HUES48 (cell line): ENCODE measurements around the gene CWF19L1.
A peak's percentile ranks its signal among the peaks of the same experiment; 100 is the strongest.
"Not testable (repeated sequence)": the region's sequence is repeated elsewhere in the genome, so short reads cannot be mapped to it uniquely, and the experiment has no call there.

Source experiments
- H3K27ac ChIP-seq: one replicate; pipeline ENCODE4 v1.7.0; 2013; ENCODE audit warnings: low read depth, low read length, inconsistent platforms
- H3K27me3 ChIP-seq: 2 replicates; pipeline ENCODE4 v1.6.1; 2013; ENCODE audit warnings: mild to moderate bottlenecking, low read length; ENCODE audit not compliant: control insufficient read depth, insufficient read depth
- H3K36me3 ChIP-seq: 2 replicates; pipeline ENCODE4 v1.6.1; 2013; ENCODE audit warnings: low read length; ENCODE audit not compliant: control insufficient read depth, insufficient read depth
- H3K4me1 ChIP-seq: 2 replicates; pipeline ENCODE4 v1.6.1; 2013; ENCODE audit warnings: mild to moderate bottlenecking, low read length; ENCODE audit not compliant: control insufficient read depth, insufficient read depth
- H3K4me3 ChIP-seq: 2 replicates; pipeline ENCODE4 v1.5.1; 2013; ENCODE audit warnings: mild to moderate bottlenecking, low read depth, low read length
- H3K9ac ChIP-seq: 2 replicates; pipeline ENCODE4 v1.6.1; 2013; ENCODE audit warnings: mild to moderate bottlenecking, low read depth, low read length, moderate library complexity
- H3K9me3 ChIP-seq: 2 replicates; pipeline ENCODE4 v1.6.1; 2013; ENCODE audit warnings: low read length; ENCODE audit not compliant: control insufficient read depth, insufficient read depth

The CWF19L1 gene

DNA sequence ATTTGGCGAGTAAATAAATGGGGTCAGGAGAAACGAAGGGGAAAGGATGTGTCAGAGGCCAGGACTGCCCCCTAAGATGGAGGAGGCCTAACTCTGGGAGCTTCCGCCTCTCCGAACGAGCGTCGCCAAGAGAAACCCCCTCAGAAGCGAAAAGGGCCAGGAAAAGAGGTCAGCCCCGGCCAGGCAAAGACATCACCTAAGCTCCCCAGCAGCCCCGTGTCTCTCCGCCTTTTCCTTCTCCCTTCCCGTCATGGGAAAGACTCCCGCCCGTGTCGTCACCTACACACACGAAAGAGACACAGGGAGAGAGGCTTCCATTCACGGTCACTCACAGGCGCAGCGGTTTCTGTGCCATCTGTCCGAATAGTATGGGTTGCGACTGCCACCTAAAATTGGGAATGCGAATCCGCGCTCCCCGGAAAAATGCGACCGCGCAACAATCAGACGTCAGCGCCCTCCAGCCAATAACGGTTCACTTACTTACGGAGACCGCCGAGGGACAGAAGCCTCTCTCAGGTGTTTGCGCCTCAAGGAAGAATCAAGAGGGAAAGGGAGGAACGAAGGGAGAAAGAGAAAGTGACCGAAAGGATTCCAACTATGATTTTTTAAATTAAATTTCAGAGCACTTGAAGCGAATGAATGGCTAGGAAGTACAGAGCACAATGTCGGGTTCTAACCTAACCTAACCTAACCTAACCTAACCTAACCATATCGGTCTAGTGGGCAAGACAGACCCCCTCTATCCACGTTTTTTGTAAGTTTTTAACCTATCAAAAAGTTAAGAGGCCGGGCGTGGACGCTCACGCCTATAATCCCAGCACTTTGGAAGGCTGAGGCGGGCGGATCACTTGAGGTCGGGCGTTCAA is at the start of gene CWF19L1:
CWF19L1 (minus strand) TSS at position 400 of the 866 bp plus-strand sequence; CDS start at position 355, 45 bp downstream.
- H3K36me3 ChIP-seq: no peaks in the 10 kb centered on the region
- no peaks in the 10 kb centered on the region for H3K4me1 ChIP-seq
- no peaks in the 10 kb centered on the region for H3K9me3 ChIP-seq
- H3K4me3 ChIP-seq: peak within 1 kb of the TSS; percentile 100
- H3K27ac ChIP-seq: peak within 1 kb of the TSS; percentile 87
- peak within 1 kb of the TSS; percentile 83 for H3K9ac ChIP-seq
- H3K27me3 ChIP-seq: no peaks in the 10 kb centered on the region

DNA sequence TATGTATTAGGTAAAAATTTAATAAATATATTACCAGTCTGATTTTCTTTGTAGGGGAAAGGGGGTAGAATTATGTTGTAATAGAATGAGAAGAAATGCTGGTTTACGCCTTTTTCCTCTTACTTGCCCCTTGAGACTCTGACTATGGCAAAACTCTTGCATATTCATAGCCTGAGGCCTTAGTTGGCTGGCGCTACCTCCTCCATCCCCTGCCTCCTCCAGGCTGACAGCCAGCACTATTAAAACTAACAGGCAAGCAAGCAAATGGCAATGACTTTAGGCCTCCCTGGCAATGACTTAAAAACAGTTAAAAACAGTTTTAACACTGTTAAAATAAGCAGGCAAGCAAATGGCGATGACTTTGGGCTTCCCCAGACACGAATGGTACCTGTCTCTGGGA is 48.2 kb upstream of the CWF19L1 start:
- no peaks in the 10 kb centered on the region for H3K4me1 ChIP-seq
- no peaks in the 10 kb centered on the region; the same call in 1 of the 2 replicates for H3K27me3 ChIP-seq
- no peaks in the 10 kb centered on the region for H3K9me3 ChIP-seq
- H3K4me3 ChIP-seq: no peak overlapping the region
- H3K27ac ChIP-seq: no peak overlapping the region
- no peak overlapping the region for H3K9ac ChIP-seq
- no peaks in the 10 kb centered on the region for H3K36me3 ChIP-seq

DNA sequence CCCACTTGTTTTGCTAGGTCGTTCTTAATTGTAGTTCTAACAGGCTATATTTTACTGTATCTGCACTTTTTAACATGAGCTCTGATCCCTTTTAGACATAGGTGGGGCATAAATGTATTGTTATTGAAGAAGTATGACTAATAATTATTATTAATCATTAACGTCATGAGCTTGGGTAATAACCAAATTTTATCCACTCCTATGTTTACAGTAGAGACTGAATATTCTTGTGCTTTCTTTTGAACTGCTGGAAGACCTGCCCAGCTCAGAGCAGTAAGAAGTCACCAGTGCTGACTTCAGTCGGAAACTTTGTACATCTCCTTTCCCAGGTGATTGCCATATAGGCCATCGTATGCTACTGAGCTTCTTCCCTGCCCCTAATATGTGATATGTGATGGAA is 43.9 kb upstream of the CWF19L1 start:
- Histone ChIP-seq H3K4me3 (no peak overlapping the region), H3K36me3 (no peaks in the 10 kb centered on the region), H3K4me1 (no peaks in the 10 kb centered on the region), H3K9ac (no peak overlapping the region), H3K27me3 (no peaks in the 10 kb centered on the region), H3K27ac (no peak overlapping the region), H3K9me3 (no peaks in the 10 kb centered on the region)

DNA sequence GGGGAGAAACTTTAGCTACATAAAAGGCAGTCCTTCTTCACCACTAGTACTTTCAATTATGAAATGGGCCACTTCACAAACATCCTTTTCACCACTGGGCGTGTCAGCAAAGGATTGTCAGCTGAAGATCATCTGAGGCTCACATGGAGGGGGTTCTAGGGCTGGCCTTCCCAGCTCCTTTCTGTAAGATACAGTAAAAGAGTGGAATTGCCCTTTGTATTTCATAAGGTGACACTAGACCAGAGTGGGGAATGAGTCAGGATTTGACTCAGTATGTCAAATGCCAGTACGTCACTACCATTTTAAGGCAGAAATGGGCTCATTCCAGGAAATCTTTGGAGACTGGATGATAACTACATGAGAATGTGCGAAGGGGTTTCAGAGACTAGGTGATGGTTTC is 40.2 kb upstream of the CWF19L1 start:
- no peaks in the 10 kb centered on the region for H3K27me3 ChIP-seq
- H3K4me1 ChIP-seq: 0 out of 2 replicates have a peak, but pooled peaks cover 3% of the 10 kb centered on the region
- H3K4me3 ChIP-seq: no peak overlapping the region
- no peak overlapping the region for H3K27ac ChIP-seq
- H3K9ac ChIP-seq: no peak overlapping the region
- H3K36me3 ChIP-seq: no peaks in the 10 kb centered on the region
- H3K9me3 ChIP-seq: no peaks in the 10 kb centered on the region

DNA sequence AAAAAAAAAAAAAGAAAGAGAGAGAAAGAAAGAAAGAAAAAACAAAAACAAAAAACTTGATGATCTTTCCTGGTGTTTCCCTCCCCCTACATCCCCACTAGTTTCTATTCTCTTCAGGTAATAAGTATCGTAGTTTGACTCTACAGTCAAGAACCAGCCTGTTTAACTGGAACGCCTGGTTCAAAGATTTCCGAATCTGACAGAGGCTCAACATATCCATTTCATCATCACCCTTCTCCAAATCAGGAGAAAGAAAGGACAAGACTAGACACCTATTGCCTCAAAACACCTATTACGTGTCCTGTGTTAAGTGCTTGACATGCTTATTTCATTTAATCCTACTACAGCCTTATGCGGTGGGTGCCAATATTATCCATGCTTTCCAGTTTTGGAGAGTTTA is 39.4 kb upstream of the CWF19L1 start:
- Histone ChIP-seq H3K9me3 (no peaks in the 10 kb centered on the region), H3K4me1 (peaks cover 8% of the 10 kb centered on the region; the same call in 1 of the 2 replicates), H3K4me3 (no peak overlapping the region), H3K27me3 (no peaks in the 10 kb centered on the region), H3K27ac (no peak overlapping the region), H3K36me3 (no peaks in the 10 kb centered on the region), H3K9ac (no peak overlapping the region)

DNA sequence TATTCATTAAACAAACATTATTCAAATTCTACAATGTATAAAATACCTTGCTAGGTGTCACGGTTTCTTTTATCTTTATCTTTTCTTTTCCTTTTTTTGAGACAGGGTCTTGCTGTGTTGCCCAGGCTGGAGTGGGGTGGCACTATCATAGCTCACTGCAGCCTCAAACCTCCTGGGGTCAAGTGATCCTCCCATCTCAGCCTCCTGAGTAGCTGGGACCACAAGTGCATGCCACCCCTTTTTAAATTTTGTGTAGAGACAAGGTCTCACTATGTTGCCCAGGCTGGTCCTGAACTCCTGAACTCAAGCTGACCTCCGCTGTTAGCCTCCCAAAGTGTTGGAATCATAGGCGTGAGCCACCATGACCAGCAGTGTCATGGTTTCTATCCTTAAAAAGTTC is 37.0 kb upstream of the CWF19L1 start:
- Histone ChIP-seq H3K27me3 (no peaks in the 10 kb centered on the region), H3K4me1 (peaks cover 20% of the 10 kb centered on the region), H3K9me3 (0 out of 2 replicates have a peak, but pooled peaks cover 6% of the 10 kb centered on the region), H3K4me3 (no peak overlapping the region), H3K9ac (no peak overlapping the region), H3K27ac (no peak overlapping the region), H3K36me3 (no peaks in the 10 kb centered on the region)

DNA sequence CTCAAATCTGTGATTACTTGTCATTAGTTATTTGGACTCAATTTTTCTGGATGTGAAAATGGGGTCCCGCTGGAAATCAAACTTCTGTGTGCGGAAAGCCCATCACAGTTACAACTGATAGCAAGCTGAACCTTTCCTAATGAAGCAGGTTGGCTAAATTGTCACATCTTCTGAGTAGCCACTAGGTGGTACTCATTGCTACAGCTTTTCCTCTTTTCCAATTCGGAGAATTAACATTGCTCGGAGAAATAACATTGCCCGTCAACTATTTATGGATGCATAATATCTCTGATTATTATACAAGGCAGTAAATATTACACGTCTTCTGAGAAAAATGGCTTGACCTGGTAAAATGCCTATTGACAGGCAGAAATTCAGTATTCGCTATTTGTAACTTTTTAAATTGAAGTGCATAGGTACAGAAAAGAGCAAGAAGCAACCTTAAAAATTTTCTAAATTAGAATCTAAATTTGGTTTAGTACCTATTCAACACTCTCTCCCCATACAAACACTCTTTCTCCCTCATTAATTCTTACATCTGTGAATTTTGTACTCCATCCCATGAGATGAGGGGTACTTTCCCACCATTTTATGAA is 36.4 kb upstream of the CWF19L1 start:
- H3K9me3 ChIP-seq: 0 out of 2 replicates have a peak, but pooled peaks cover 6% of the 10 kb centered on the region
- H3K4me3 ChIP-seq: no peak overlapping the region
- H3K4me1 ChIP-seq: peaks cover 20% of the 10 kb centered on the region
- H3K27ac ChIP-seq: no peak overlapping the region
- H3K36me3 ChIP-seq: no peaks in the 10 kb centered on the region
- H3K9ac ChIP-seq: no peak overlapping the region
- no peaks in the 10 kb centered on the region for H3K27me3 ChIP-seq

DNA sequence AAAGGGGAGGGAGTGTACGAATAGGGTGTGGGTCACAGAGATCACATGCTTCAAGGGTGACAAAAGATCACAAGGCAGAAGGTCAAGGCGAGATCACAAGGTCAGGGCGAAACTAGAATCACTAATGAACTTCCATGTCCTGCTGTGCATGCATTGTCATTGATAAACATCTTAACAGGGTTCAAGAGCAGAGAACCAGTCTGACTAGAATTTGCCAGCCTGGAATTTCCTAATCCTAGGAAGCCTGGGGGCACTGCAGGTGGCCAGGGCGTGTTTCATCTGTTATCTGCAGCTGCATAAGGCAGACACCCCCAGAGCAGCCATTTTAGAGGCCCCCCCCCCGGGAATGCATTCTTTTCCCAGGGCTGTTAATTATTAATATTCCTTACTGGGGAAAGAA is 33.7 kb upstream of the CWF19L1 start:
- Histone ChIP-seq H3K27ac (peak overlapping the region; percentile 54), H3K4me1 (peaks cover 20% of the 10 kb centered on the region)
- H3K27me3 ChIP-seq, H3K9me3 ChIP-seq, H3K4me3 ChIP-seq, H3K36me3 ChIP-seq, H3K9ac ChIP-seq: not testable (repeated sequence)

DNA sequence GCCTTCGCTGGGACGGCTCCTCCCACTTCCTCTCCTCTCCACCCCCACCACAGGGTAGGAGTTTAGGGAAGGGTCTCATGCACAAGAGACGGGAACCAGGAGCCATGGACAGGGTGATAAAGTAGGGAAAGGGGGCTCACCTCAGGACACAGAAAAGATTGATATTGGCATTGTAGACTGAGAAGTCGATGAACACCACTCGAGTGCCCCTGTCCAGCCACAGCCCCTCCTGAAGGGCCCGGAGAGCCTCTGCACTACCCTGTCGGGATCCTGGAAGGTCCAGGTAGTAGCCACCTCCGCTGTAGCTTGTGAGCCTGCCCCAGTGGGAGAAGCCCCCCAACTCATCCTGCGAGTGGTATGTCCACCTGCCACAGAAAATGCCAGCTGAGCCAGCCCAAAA is 29.8 kb upstream of the CWF19L1 start:
- Histone ChIP-seq H3K27ac (no peak overlapping the region), H3K9me3 (0 out of 2 replicates have a peak, but pooled peaks cover 6% of the 10 kb centered on the region), H3K9ac (no peak overlapping the region), H3K27me3 (no peaks in the 10 kb centered on the region), H3K36me3 (no peaks in the 10 kb centered on the region), H3K4me1 (peaks cover 16% of the 10 kb centered on the region), H3K4me3 (no peak overlapping the region)

DNA sequence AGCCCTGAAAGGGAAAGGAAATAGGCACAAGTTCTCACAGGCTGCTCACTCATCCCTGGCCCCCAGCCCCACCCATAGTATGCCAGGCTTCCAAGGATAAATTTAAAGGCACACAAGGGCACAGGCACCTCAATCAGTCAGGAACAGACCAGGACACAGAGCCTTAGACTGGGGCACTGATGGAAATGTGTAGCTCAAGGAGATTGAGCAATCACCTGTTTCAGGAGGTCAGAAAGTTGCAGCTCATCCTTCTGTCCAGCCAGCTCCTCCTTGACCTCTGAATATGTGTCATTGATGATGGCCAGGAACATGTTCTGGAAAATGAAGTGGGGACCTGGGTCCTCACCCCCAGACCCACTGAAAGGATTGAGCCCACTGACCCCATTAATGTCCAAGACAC is 25.6 kb upstream of the CWF19L1 start:
- no peak overlapping the region for H3K27ac ChIP-seq
- H3K9me3 ChIP-seq: no peaks in the 10 kb centered on the region
- no peak overlapping the region for H3K9ac ChIP-seq
- H3K4me1 ChIP-seq: no peaks in the 10 kb centered on the region
- no peaks in the 10 kb centered on the region for H3K36me3 ChIP-seq
- H3K27me3 ChIP-seq: no peaks in the 10 kb centered on the region
- no peak overlapping the region for H3K4me3 ChIP-seq

DNA sequence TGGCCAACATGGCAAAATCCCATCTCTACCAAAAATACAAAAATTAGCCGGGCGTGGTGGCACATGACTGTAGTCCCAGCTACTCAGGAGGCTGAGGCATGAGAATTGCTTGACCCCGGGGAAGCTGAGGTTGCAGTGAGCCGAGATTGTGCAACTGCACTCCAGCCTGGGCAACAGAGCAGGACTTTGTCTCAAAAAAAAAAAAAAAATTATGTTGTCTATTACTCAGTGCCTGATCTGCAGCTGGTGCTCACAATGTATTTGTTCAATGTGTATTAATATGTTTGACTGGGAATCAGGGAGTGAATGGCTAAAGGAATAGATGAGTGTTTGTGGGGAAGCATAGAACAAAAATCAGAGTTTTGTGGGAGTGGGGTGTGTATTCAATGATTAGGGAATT is 24.9 kb upstream of the CWF19L1 start:
- H3K4me3 ChIP-seq, H3K27me3 ChIP-seq, H3K9ac ChIP-seq, H3K36me3 ChIP-seq, H3K27ac ChIP-seq, H3K9me3 ChIP-seq, H3K4me1 ChIP-seq: not testable (repeated sequence)
